GM19324 (cell line): ENCODE measurements around the gene IFRD1.

Source experiments
- ATAC-seq: cut with Tn5 transposase; IDR thresholded peaks from one replicate; pipeline ENCODE4 v1.9.1; 2021; ENCODE audit warnings: mild to moderate bottlenecking, moderate library complexity; ENCODE audit not compliant: unreplicated experiment, low FRiP score

IFRD1 gene

GRCh38 chr7:112484671-112485167, 34.5 kb downstream of the IFRD1 start:
- ATAC-seq, result no peak

GRCh38 chr7:112485766-112486165, 35.5 kb downstream of the IFRD1 start:
- ATAC-seq, result no peak

GRCh38 chr7:112487457-112488263, 37.4 kb downstream of the IFRD1 start:
- ATAC-seq, result no peak

- no peak for ATAC-seq
These were observed 37.9 kb downstream of the IFRD1 start for GRCh38 chr7:112488264-112488552.

- ATAC-seq, result no peak
These were observed 41.9 kb downstream of the IFRD1 start for GRCh38 chr7:112492186-112492585.

- no peak for ATAC-seq
These were observed 44.4 kb downstream of the IFRD1 start for GRCh38 chr7:112494656-112495055.

GRCh38 chr7:112495156-112495788, 45.0 kb downstream of the IFRD1 start:
- ATAC-seq, result no peak

GRCh38 chr7:112495810-112496462, 45.7 kb downstream of the IFRD1 start:
- ATAC-seq, result no peak

- peak; percentile 72 for ATAC-seq
These were observed 47.2 kb downstream of the IFRD1 start for GRCh38 chr7:112497481-112497880.

- ATAC-seq, result no peak
These were observed 50.4 kb downstream of the IFRD1 start for GRCh38 chr7:112500619-112501018.

- ATAC-seq, result no peak
These were observed 51.7 kb downstream of the IFRD1 start for GRCh38 chr7:112501801-112502503.

- no peak for ATAC-seq
These were observed 52.4 kb downstream of the IFRD1 start for GRCh38 chr7:112502700-112503099.

- ATAC-seq, result no peak
These were observed 53.2 kb downstream of the IFRD1 start for GRCh38 chr7:112503361-112503972.

- ATAC-seq, result no peak
These were observed 53.9 kb downstream of the IFRD1 start for GRCh38 chr7:112504093-112504695.

GRCh38 chr7:112505495-112505894, 55.2 kb downstream of the IFRD1 start:
- no peak for ATAC-seq

GRCh38 chr7:112508404-112508803, 58.1 kb downstream of the IFRD1 start:
- no peak for ATAC-seq

GRCh38 chr7:112509402-112509801, 59.1 kb downstream of the IFRD1 start:
- ATAC-seq, result no peak

- ATAC-seq, result no peak
These were observed 59.9 kb downstream of the IFRD1 start for GRCh38 chr7:112510001-112510742.

- ATAC-seq, result no peak
These were observed 60.5 kb downstream of the IFRD1 start for GRCh38 chr7:112510743-112511110.
